HEK293 (cell line): ENCODE data around the gene DPP9.

ENCODE experiments used
- CTCF ChIA-PET: fragments of 350-600 bp; formaldehyde crosslinking; extraction: SDS; loops from one replicate; lab custom pipeline; 2021; ENCODE audit warnings: antibody characterized with exemption; lab: Yijun Ruan, JAX
- POLR2A ChIA-PET: fragments of 300-600 bp; formaldehyde crosslinking; extraction: SDS; loops from one replicate; lab custom pipeline; 2020; ENCODE audit warnings: antibody characterized with exemption, inconsistent platforms; lab: Yijun Ruan, JAX
- H3K27ac ChIP-seq: fragments of 200-500 bp; sonication (Bioruptor generic); 2 replicates; pipeline ENCODE4 v1.5.1; 2014; ENCODE audit warnings: low read depth, low read length, control low read depth, inconsistent platforms; ENCODE audit errors: extremely low read depth
- H3K36me3 ChIP-seq, 2 experiments: fragments of 200-500 bp in 1 of 2; sonication (Bioruptor generic) in 1 of 2; 1 replicate in 1 of 2; 2 replicates in 1 of 2; pipeline ENCODE4 v1.5.1; 2014 to 2017; ENCODE audit warnings: inconsistent platforms in 2 of 2, low read length in 2 of 2; ENCODE audit not compliant: control insufficient read depth in 2 of 2, insufficient read depth in 1 of 2
- H3K4me1 ChIP-seq: fragments of 200-500 bp; sonication (Bioruptor generic); 2 replicates; pipeline ENCODE4 v1.5.1; 2014; ENCODE audit warnings: mild to moderate bottlenecking, low read length, inconsistent platforms; ENCODE audit not compliant: control insufficient read depth, insufficient read depth
- H3K4me3 ChIP-seq: 2 replicates; pipeline ENCODE4 v1.5.1; 2011; ENCODE audit warnings: low read depth, mild to moderate bottlenecking, control low read depth, low read length, moderate library complexity
- H3K9me3 ChIP-seq: fragments of 200-500 bp; sonication (Bioruptor generic); 2 replicates; pipeline ENCODE4 v1.5.1; 2014; ENCODE audit warnings: low read depth, low read length, inconsistent platforms; ENCODE audit not compliant: control insufficient read depth, insufficient read depth
- GLIS1 ChIP-seq: fragments of 450-650 bp; formaldehyde crosslinking; IDR thresholded peaks from 2 replicates; pipeline ENCODE4 v1.5.1; 2016; ENCODE audit warnings: missing biosample characterization, missing genetic modification characterization
- HOXD13 ChIP-seq: sonication (generic); formaldehyde crosslinking; IDR thresholded peaks from 2 replicates; pipeline ENCODE4 v1.8.0; 2022; ENCODE audit warnings: missing genetic modification reagents, borderline replicate concordance
- KLF1 ChIP-seq: fragments of 450-650 bp; formaldehyde crosslinking; IDR thresholded peaks from 2 replicates; pipeline ENCODE4 v1.5.1; 2016; ENCODE audit warnings: missing biosample characterization, missing genetic modification characterization
- KLF10 ChIP-seq: fragments of 450-650 bp; IDR thresholded peaks from 2 replicates; pipeline ENCODE4 v1.5.1; 2018; ENCODE audit warnings: missing biosample characterization, mild to moderate bottlenecking, missing genetic modification characterization
- OSR2 ChIP-seq: fragments of 450-650 bp; formaldehyde crosslinking; IDR thresholded peaks from 2 replicates; pipeline ENCODE4 v1.5.1; 2016; ENCODE audit warnings: missing biosample characterization, missing genetic modification characterization
- SCRT2 ChIP-seq: fragments of 450-650 bp; formaldehyde crosslinking; IDR thresholded peaks from 2 replicates; pipeline ENCODE4 v1.5.1; 2016; ENCODE audit warnings: missing biosample characterization, missing genetic modification characterization
- ZBTB1 ChIP-seq: fragments of 450-650 bp; formaldehyde crosslinking; IDR thresholded peaks from 2 replicates; pipeline ENCODE4 v1.5.1; 2016; ENCODE audit warnings: missing biosample characterization, missing genetic modification characterization
- ZBTB48 ChIP-seq: fragments of 450-650 bp; formaldehyde crosslinking; IDR thresholded peaks from 2 replicates; pipeline ENCODE4 v1.5.1; 2016; ENCODE audit warnings: missing biosample characterization, missing genetic modification characterization
- ZNF175 ChIP-seq: fragments of 450-650 bp; formaldehyde crosslinking; IDR thresholded peaks from 2 replicates; pipeline ENCODE4 v1.5.1; 2016; ENCODE audit warnings: missing biosample characterization, missing genetic modification characterization
- ZNF266 ChIP-seq: fragments of 450-650 bp; formaldehyde crosslinking; IDR thresholded peaks from 2 replicates; pipeline ENCODE4 v1.5.1; 2016; ENCODE audit warnings: missing biosample characterization, missing genetic modification characterization, low read depth
- ZNF335 ChIP-seq: fragments of 450-650 bp; formaldehyde crosslinking; conservative IDR thresholded peaks from 2 replicates; pipeline ENCODE4 v1.5.1; 2016; ENCODE audit warnings: missing biosample characterization, missing genetic modification characterization
- ZNF341 ChIP-seq: fragments of 450-650 bp; formaldehyde crosslinking; IDR thresholded peaks from 2 replicates; pipeline ENCODE4; 2016; ENCODE audit warnings: low read depth, missing biosample characterization, missing genetic modification characterization
- ZNF544 ChIP-seq: fragments of 450-650 bp; formaldehyde crosslinking; IDR thresholded peaks from 2 replicates; pipeline ENCODE4 v1.5.0; 2017; ENCODE audit warnings: missing biosample characterization, missing genetic modification characterization
- ZNF585B ChIP-seq: fragments of 450-650 bp; formaldehyde crosslinking; IDR thresholded peaks from 2 replicates; pipeline ENCODE4 v1.5.1; 2016; ENCODE audit warnings: missing biosample characterization, missing genetic modification characterization
- ZNF621 ChIP-seq: fragments of 450-650 bp; formaldehyde crosslinking; IDR thresholded peaks from 2 replicates; pipeline ENCODE4 v1.5.1; 2017; ENCODE audit warnings: missing biosample characterization, missing genetic modification characterization
- ZNF701 ChIP-seq: fragments of 450-650 bp; formaldehyde crosslinking; IDR thresholded peaks from 2 replicates; pipeline ENCODE4 v1.5.1; 2016; ENCODE audit warnings: missing biosample characterization, missing genetic modification characterization
- TF ChIP-seq, protein P1 (sequence below): fragments of 450-650 bp; formaldehyde crosslinking; IDR thresholded peaks from 2 replicates; pipeline ENCODE4 v1.5.1; 2016; ENCODE audit warnings: missing biosample characterization, missing genetic modification characterization
- TF ChIP-seq, protein P2 (sequence below): fragments of 450-650 bp; formaldehyde crosslinking; IDR thresholded peaks from 2 replicates; pipeline ENCODE4 v1.5.1; 2016; ENCODE audit warnings: missing biosample characterization, missing genetic modification characterization
- TF ChIP-seq, protein P3 (sequence below): fragments of 450-650 bp; formaldehyde crosslinking; IDR thresholded peaks from 2 replicates; pipeline ENCODE4 v1.5.1; 2016; ENCODE audit warnings: missing biosample characterization, missing genetic modification characterization
- TF ChIP-seq, protein P4 (sequence below): fragments of 450-650 bp; formaldehyde crosslinking; IDR thresholded peaks from 2 replicates; pipeline ENCODE4 v1.5.1; 2017; ENCODE audit warnings: missing biosample characterization, missing genetic modification characterization
- TF ChIP-seq, protein P5 (sequence below): fragments of 450-650 bp; formaldehyde crosslinking; IDR thresholded peaks from 2 replicates; pipeline ENCODE4 v1.5.1; 2016; ENCODE audit warnings: missing biosample characterization, missing genetic modification characterization

DPP9 gene

DNA sequence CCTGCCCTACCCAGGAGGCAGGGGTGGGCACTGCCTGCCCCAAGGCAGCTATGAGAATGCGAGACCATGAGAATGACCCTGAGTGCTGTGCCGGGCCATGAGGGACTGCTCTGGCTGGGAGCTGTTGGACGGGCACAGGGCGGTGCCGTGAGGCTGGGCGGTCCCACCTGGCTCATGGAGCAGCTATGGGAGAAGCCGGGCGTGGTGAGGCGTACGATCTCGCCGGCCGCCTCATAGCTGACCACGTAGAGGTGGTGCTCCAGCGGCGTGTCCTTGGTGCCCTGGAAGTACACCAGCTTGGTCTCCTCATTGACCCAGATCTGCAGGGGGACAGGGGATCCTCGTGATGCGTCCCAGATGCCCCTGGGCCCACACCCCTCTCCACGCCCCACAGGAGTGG lies 34.2 kb downstream of the DPP9 start:
- no peaks in the 10 kb centered on the region for H3K9me3 ChIP-seq
- CTCF ChIA-PET: interaction anchor here (0.6 to 1.1 kb wide), 2 partner anchors 13 to 312 kb away, joined by 3 to 4 read pairs; no protein-coding TSS in a partner anchor
- H3K27ac ChIP-seq: no peak overlapping the region
- peak; percentile 70 for TF ChIP-seq KLF1
- TF ChIP-seq, protein P1, sequence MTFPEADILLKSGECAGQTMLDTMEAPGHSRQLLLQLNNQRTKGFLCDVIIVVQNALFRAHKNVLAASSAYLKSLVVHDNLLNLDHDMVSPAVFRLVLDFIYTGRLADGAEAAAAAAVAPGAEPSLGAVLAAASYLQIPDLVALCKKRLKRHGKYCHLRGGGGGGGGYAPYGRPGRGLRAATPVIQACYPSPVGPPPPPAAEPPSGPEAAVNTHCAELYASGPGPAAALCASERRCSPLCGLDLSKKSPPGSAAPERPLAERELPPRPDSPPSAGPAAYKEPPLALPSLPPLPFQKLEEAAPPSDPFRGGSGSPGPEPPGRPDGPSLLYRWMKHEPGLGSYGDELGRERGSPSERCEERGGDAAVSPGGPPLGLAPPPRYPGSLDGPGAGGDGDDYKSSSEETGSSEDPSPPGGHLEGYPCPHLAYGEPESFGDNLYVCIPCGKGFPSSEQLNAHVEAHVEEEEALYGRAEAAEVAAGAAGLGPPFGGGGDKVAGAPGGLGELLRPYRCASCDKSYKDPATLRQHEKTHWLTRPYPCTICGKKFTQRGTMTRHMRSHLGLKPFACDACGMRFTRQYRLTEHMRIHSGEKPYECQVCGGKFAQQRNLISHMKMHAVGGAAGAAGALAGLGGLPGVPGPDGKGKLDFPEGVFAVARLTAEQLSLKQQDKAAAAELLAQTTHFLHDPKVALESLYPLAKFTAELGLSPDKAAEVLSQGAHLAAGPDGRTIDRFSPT (tag by site-specific recombination): no peak
- TF ChIP-seq, protein P2, sequence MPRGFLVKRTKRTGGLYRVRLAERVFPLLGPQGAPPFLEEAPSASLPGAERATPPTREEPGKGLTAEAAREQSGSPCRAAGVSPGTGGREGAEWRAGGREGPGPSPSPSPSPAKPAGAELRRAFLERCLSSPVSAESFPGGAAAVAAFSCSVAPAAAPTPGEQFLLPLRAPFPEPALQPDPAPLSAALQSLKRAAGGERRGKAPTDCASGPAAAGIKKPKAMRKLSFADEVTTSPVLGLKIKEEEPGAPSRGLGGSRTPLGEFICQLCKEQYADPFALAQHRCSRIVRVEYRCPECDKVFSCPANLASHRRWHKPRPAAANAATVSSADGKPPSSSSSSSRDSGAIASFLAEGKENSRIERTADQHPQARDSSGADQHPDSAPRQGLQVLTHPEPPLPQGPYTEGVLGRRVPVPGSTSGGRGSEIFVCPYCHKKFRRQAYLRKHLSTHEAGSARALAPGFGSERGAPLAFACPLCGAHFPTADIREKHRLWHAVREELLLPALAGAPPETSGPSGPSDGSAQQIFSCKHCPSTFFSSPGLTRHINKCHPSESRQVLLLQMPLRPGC (tag by site-specific recombination): no peak
- TF ChIP-seq, protein P3, sequence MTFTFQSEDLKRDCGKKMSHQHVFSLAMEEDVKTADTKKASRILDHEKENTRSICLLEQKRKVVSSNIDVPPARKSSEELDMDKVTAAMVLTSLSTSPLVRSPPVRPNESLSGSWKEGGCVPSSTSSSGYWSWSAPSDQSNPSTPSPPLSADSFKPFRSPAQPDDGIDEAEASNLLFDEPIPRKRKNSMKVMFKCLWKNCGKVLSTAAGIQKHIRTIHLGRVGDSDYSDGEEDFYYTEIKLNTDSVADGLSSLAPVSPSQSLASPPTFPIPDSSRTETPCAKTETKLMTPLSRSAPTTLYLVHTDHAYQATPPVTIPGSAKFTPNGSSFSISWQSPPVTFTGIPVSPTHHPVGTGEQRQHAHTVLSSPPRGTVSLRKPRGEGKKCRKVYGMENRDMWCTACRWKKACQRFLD (tag by site-specific recombination): no peak
- TF ChIP-seq, all 188 proteins: peak for 1
- Histone ChIP-seq H3K36me3 (peaks cover 4 to 76% of the 10 kb centered on the region in 2 experiments; a peak in 2 of 3 replicates), H3K4me1 (peaks cover 2% of the 10 kb centered on the region), H3K4me3 (no peak overlapping the region)
- POLR2A ChIA-PET: interaction anchor here (0.5 kb wide), 1 partner anchor 228 kb away, joined by 3 read pairs; no protein-coding TSS in a partner anchor

DNA sequence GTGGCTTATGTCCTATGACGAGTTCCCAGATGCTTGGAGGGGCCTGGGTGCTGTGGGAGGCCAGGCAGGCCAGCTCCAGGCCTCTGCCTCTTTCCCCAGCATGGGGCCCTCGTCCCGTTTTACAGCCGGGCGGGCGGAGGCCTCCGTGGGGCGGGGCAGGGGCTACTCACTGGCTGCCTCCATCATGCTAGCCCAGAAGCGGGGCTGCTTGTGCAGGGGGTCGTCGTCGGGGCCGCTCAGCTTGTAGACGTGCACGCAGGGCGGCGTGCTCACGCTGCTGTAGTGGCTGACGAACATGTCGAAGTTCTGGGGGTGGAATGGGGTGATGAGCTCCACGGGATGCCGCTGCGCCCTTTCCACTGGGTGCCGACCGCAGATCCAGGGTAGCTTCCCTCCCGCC lies 35.1 kb downstream of the DPP9 start:
- TF ChIP-seq ZNF266 (tag by site-specific recombination) (no peak), KLF1 (peak; percentile 79)
- POLR2A ChIA-PET: no interaction called here
- Histone ChIP-seq H3K9me3 (no peaks in the 10 kb centered on the region), H3K27ac (no peak overlapping the region), H3K4me1 (no peaks in the 10 kb centered on the region), H3K4me3 (no peak overlapping the region), H3K36me3 (peaks cover 4 to 76% of the 10 kb centered on the region in 2 experiments; a peak in 2 of 3 replicates)
- CTCF ChIA-PET: interaction anchor here (1.1 kb wide), 1 partner anchor 12 kb away, joined by 4 read pairs; no protein-coding TSS in a partner anchor

DNA sequence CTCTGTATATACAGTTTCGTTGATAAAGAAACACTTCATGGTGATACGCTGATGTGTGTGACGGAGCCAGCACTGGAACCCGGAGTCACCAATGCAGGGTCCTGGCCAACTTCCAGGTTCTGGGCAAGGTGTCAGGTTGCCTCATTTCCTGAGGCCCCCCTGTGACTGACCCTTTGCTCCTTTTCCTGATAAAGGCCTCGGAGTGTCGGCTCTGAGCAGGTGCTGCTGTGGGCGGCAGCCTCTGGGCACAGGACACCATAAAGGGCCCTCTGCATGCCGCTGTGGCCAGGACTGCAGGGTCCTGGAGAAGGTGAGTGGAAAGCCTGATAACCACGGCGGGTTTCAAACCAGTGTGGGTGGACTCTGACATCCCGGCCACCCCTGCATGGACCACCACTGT lies 36.2 kb downstream of the DPP9 start:
- CTCF ChIA-PET: no interaction called here
- H3K36me3 ChIP-seq: peaks cover 4 to 70% of the 10 kb centered on the region in 2 experiments; a peak in 2 of 3 replicates
- TF ChIP-seq GLIS1: peak; percentile 25; the same call in 1 of the 2 replicates
- no peak for TF ChIP-seq HOXD13 (CRISPR knock-in tag)
- TF ChIP-seq SCRT2 (tag by site-specific recombination): no peak
- TF ChIP-seq, protein P4, sequence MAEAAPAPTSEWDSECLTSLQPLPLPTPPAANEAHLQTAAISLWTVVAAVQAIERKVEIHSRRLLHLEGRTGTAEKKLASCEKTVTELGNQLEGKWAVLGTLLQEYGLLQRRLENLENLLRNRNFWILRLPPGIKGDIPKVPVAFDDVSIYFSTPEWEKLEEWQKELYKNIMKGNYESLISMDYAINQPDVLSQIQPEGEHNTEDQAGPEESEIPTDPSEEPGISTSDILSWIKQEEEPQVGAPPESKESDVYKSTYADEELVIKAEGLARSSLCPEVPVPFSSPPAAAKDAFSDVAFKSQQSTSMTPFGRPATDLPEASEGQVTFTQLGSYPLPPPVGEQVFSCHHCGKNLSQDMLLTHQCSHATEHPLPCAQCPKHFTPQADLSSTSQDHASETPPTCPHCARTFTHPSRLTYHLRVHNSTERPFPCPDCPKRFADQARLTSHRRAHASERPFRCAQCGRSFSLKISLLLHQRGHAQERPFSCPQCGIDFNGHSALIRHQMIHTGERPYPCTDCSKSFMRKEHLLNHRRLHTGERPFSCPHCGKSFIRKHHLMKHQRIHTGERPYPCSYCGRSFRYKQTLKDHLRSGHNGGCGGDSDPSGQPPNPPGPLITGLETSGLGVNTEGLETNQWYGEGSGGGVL (tag by site-specific recombination): no peak
- TF ChIP-seq, all 188 proteins: peak for 1
- H3K9me3 ChIP-seq: no peaks in the 10 kb centered on the region
- no peak overlapping the region for H3K4me3 ChIP-seq
- POLR2A ChIA-PET: no interaction called here
- no peak overlapping the region for H3K27ac ChIP-seq
- no peaks in the 10 kb centered on the region for H3K4me1 ChIP-seq

DNA sequence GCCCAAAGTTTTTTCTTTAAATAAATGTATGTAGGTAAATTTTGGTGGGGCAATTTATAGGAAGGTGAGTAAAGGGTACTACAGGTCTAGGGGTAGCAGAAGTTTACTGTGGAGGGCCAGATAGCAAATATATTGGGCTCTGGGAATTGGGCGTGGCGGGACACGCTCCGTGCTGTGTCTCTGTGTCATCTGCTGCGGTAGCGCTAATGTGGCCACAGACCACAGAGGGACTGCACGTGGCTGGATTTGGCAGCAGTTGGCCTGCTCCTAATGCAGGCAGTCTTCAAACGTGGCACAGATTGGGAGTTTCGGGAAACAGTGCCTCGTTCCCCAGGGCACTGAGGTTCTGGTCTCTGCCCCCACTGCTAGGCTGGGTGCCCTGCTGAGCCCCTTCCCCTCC lies 36.9 kb downstream of the DPP9 start:
- CTCF ChIA-PET: no interaction called here
- H3K4me3 ChIP-seq: no peak overlapping the region
- TF ChIP-seq ZNF585B (tag by site-specific recombination) (no peak), ZNF544 (tag by site-specific recombination) (no peak), ZNF341 (no peak), OSR2 (no peak), ZBTB48 (tag by site-specific recombination) (no peak), ZNF335 (tag by site-specific recombination) (no peak), ZBTB1 (tag by site-specific recombination) (no peak), ZNF175 (tag by site-specific recombination) (no peak), ZNF621 (tag by site-specific recombination) (no peak), KLF10 (tag by site-specific recombination) (no peak), ZNF701 (tag by site-specific recombination) (no peak)
- TF ChIP-seq, protein P5, sequence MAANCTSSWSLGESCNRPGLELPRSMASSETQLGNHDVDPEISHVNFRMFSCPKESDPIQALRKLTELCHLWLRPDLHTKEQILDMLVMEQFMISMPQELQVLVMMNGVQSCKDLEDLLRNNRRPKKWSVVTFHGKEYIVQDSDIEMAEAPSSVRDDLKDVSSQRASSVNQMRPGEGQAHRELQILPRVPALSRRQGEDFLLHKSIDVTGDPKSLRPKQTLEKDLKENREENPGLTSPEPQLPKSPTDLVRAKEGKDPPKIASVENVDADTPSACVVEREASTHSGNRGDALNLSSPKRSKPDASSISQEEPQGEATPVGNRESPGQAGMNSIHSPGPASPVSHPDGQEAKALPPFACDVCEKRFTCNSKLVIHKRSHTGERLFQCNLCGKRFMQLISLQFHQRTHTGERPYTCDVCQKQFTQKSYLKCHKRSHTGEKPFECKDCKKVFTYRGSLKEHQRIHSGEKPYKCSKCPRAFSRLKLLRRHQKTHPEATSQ: no peak
- TF ChIP-seq, all 188 proteins: peak for 0
- no peak overlapping the region for H3K27ac ChIP-seq
- H3K36me3 ChIP-seq: peaks cover 4 to 68% of the 10 kb centered on the region in 2 experiments; a peak in 2 of 3 replicates
- H3K4me1 ChIP-seq: no peaks in the 10 kb centered on the region
- no peaks in the 10 kb centered on the region for H3K9me3 ChIP-seq
- POLR2A ChIA-PET: interaction anchor here (0.7 kb wide), 1 partner anchor 341 kb away, joined by 6 read pairs; no protein-coding TSS in a partner anchor
